Measurements from ENCODE around the gene RIPPLY3.

Gene RIPPLY3

GRCh38 chr21:36964398-36964797 is 42.1 kb upstream of the RIPPLY3 start:
- H3K79me2 ChIP-seq: no peaks in the 10 kb centered on the region
- H2AFZ ChIP-seq: no peak overlapping the region
- no peak overlapping the region for H3K4me2 ChIP-seq (ENCODE audit: low read length)
- no peak overlapping the region for H3K4me3 ChIP-seq (ENCODE audit: low read depth, low read length)
- no peak overlapping the region for H3K27ac ChIP-seq
- H3K27me3 ChIP-seq (ENCODE audit: control insufficient read depth, insufficient read depth, low read length): no peaks in the 10 kb centered on the region
- no peak overlapping the region for H3K9ac ChIP-seq
- H3K36me3 ChIP-seq (ENCODE audit: control insufficient read depth, insufficient read depth, low read length): no peaks in the 10 kb centered on the region
- no peak for TF ChIP-seq CTCF (IDR thresholded peaks at IDR 0.05)
- H3K4me1 ChIP-seq: no peaks in the 10 kb centered on the region
- H3K9me3 ChIP-seq (ENCODE audit: control insufficient read depth, low read length): no peaks in the 10 kb centered on the region

- H3K36me3 ChIP-seq (ENCODE audit: control insufficient read depth, insufficient read depth, low read length): no peaks in the 10 kb centered on the region
- TF ChIP-seq CTCF (IDR thresholded peaks at IDR 0.05): no peak
- peak overlapping the region; percentile 56 for H3K4me3 ChIP-seq (ENCODE audit: low read depth, low read length)
- H3K9ac ChIP-seq: no peak overlapping the region
- H3K4me2 ChIP-seq (ENCODE audit: low read length): peak overlapping the region; percentile 69
- no peaks in the 10 kb centered on the region for H3K9me3 ChIP-seq (ENCODE audit: control insufficient read depth, low read length)
- no peaks in the 10 kb centered on the region for H3K79me2 ChIP-seq
- H3K27ac ChIP-seq: no peak overlapping the region
- no peak overlapping the region for H2AFZ ChIP-seq
- no peaks in the 10 kb centered on the region for H3K27me3 ChIP-seq (ENCODE audit: control insufficient read depth, insufficient read depth, low read length)
- H3K4me1 ChIP-seq: no peaks in the 10 kb centered on the region
Observed at GRCh38 chr21:36964827-36965719, 41.4 kb upstream of the RIPPLY3 start.

GRCh38 chr21:36965720-36966065 is 40.8 kb upstream of the RIPPLY3 start:
- Histone ChIP-seq H3K9me3 (ENCODE audit: control insufficient read depth, low read length) (no peaks in the 10 kb centered on the region), H3K4me1 (no peaks in the 10 kb centered on the region), H3K27me3 (ENCODE audit: control insufficient read depth, insufficient read depth, low read length) (no peaks in the 10 kb centered on the region), H3K9ac (peak overlapping the region; percentile 6), H3K36me3 (ENCODE audit: control insufficient read depth, insufficient read depth, low read length) (no peaks in the 10 kb centered on the region), H3K4me3 (ENCODE audit: low read depth, low read length) (peak overlapping the region; percentile 56), H3K4me2 (ENCODE audit: low read length) (peak overlapping the region; percentile 69), H3K27ac (no peak overlapping the region), H3K79me2 (no peaks in the 10 kb centered on the region), H2AFZ (peak overlapping the region; percentile 68)
- no peak for TF ChIP-seq CTCF (IDR thresholded peaks at IDR 0.05)

GRCh38 chr21:36966066-36966820 is 40.3 kb upstream of the RIPPLY3 start, which contains the start of gene HLCS:
Gene HLCS, minus strand, starts transcription at chr21:36966669. Its CDS starts 31 bp downstream, at chr21:36966638.
- H3K4me1 ChIP-seq: no peaks in the 10 kb centered on the region
- no peak for TF ChIP-seq CTCF (IDR thresholded peaks at IDR 0.05)
- H3K9me3 ChIP-seq (ENCODE audit: control insufficient read depth, low read length): no peaks in the 10 kb centered on the region
- no peaks in the 10 kb centered on the region for H3K36me3 ChIP-seq (ENCODE audit: control insufficient read depth, insufficient read depth, low read length)
- no peaks in the 10 kb centered on the region for H3K27me3 ChIP-seq (ENCODE audit: control insufficient read depth, insufficient read depth, low read length)
- peak within 1 kb of the TSS; percentile 66 for H3K27ac ChIP-seq
- H3K4me2 ChIP-seq (ENCODE audit: low read length): peak within 1 kb of the TSS; percentile 75
- H3K9ac ChIP-seq: peak within 1 kb of the TSS; percentile 6
- peak within 1 kb of the TSS; percentile 80 for H2AFZ ChIP-seq
- peak within 1 kb of the TSS; percentile 62 for H3K4me3 ChIP-seq (ENCODE audit: low read depth, low read length)
- H3K79me2 ChIP-seq: no peaks in the 10 kb centered on the region
